Right forelimb (tissue), 1 donor: ENCODE data around the gene NRIP1.

Source experiments
- DNase-seq: peaks from one replicate; pipeline ENCODE4 v3.0.0-alpha.2; 2018

NRIP1 gene

DNA sequence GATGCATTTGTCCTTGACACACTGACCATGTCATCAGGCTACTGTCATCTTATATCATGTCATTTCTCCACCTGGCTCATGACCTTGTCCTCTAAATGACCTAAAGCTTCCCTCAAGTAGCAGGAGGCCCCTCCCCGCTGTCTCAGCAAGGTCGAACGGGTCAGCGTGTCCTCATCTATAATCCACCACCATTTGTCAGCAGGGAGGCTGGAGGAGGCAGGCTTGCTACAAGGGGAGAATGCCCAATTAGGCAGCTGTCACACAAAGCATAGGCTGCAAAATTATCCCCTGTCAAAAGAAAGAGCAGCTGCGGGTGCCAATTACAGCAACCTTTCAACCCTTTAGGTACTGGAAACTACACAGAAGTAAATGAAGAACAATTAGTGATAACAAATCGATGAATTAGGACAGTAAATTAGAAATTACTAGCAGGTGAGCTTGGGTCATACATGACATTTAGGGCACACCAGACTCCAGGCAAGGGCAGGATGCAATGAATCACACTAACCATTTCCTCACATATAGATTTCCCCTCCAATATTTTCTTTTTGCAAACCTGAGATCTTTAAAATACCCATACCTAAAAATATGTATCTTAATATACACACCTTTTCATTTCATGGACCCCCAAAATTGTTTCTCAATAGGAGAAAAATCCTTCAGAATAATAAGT is 61.2 kb downstream of the NRIP1 start:
- DNase-seq: peak; percentile 50

DNA sequence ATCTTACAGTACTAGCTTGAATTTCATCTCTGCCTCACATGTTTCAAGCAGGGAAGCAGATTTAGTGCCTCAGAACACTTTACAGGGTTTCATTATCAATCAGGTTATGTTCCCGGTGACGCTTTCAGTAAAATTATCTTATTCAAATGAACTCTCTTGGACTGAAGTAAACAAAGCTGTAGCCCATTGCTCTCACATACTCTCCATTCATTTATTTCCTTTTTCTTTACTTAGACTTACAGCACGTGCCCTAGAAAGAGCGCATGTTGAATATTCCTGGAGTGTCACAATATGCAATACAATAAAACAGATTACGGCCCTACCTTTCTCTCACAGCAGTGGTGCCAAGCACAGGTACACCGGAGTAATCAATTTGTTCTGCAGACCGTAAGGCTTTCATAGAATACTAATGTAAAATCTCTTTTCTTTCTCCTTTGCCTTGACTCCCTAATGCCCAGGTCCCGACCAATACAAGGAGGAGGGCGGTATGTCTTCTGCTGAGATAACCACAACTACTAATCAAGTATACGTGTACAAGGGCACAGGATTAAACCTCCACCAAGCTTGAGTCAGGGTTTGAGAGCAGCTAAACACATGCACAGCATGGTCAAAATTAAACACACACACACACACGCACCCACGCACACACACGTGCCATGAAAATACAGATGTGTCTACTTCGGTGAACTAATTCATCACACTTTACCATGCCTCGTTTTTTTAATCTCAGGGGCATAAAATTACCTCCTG is 62.8 kb downstream of the NRIP1 start:
- DNase-seq: no peak

DNA sequence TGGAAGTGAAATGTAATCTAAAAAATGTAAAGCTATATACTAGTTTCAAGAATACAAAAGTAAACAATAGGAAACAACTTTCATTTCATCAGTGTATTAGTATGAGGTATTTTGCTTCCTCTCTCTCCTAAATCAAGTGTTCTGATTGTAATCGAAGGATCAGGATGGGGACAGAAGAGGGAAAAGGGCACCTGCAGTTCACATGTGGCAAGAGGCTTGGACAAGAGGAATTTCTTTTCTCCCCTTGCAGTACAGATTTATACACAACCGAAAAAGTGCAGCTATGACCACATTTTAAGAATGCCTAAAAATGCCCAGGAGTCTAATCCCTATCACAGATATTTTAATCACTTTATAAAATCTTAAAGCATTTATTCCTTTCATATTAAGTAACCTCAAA is 63.7 kb downstream of the NRIP1 start:
- DNase-seq: no peak

DNA sequence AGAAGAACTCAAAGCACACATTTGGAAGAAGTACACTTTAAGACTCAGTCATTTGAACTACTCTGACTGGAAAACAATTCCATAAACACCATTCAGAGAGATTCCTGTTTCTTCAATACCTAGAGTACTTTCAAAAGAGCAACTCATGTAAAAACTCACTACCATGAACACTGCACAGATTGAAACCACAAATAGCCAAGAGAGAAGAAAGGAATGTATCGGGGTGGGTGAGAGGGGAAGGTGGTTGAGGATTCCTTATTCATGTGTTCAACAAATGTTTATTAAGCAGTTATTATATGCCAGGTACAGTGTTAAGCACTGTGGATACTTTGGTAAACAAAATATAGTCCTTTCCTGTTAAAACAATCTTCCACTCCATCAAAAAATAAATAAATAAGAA is 64.7 kb downstream of the NRIP1 start:
- no peak for DNase-seq

DNA sequence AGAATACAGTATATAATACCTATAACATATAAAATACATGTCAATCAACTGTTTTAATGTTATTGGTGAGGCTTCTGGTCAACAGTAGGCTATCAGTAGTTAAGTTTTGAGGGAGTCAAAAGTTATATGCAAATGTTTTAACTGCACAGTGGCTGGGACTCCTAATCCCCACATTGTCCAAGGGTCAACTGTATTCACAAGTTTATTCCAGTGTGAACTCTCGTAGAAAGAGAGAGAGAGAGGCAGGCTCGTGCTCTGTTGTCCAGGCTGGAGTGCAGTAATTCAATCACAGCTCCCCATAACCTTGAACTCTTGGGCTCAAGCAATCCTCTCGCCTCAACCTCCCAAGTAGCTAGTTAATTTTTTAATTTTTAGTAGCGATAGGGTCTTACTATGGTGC is 66.0 kb downstream of the NRIP1 start:
- DNase-seq: no peak

GRCh38 chr21:14998336-14998735 is 66.5 kb downstream of the NRIP1 start:
- DNase-seq: no peak

GRCh38 chr21:14995695-14996490 is 68.9 kb downstream of the NRIP1 start:
- DNase-seq: no peak

DNA sequence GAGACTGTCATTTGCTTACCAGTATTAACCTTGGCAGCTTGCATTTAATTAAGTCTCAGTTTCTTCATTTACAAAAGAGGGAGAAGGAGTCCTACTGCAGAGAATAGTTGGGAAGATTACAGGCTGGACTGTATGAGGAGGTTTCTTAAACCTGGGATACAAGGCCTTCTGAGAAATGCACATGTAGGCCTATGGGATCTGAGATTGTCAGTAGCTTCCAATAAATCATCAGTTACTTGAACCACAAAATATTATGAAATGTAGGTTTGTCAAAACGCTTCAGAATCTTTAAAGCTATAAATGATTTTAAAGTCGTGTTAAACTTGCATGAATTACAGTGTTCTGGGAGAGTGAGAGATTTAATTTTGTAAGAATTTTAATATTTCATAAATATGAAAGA is 69.6 kb downstream of the NRIP1 start:
- DNase-seq: no peak

DNA sequence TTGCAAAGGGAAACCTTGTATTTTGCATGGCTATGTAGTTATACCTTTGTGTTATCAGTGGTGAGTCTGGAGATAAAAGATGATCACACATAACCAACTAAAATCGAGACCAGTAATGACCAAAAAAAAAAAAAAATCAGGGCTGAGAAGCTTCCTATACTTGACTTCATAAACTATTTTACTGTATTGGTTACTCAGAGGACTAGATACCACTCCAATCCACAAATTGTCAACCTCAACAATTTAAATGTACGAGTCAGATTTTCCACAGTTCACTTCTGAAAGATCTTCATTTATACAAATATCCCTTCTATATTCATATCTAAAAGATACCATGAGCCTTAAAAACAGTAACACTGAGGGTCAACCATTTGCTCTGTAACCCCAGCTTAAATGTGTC is 71.7 kb downstream of the NRIP1 start:
- DNase-seq: no peak

- no peak for DNase-seq
Measured at GRCh38 chr21:14991957-14992356, 72.8 kb downstream of the NRIP1 start.

DNA sequence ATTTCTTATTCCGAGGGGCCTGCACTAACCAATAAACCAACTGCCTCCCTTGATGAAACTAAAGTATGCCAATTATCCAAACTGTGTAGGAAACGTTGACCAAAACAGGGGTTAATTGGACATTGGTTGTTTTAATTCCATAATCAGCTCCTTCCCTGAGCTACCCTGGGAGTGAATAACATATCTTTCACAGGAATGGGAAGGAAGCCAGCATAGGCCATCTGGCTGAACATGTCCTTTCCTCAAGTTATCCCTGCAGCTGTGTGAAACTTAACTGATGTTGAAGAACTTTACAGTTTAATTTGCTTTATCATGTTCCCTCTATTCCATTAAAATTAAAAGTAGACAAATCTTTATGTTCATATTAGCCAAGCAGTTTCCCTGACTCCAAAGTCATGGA is 75.4 kb downstream of the NRIP1 start:
- DNase-seq: no peak

GRCh38 chr21:14988760-14989159 is 76.0 kb downstream of the NRIP1 start:
- DNase-seq: no peak

DNA sequence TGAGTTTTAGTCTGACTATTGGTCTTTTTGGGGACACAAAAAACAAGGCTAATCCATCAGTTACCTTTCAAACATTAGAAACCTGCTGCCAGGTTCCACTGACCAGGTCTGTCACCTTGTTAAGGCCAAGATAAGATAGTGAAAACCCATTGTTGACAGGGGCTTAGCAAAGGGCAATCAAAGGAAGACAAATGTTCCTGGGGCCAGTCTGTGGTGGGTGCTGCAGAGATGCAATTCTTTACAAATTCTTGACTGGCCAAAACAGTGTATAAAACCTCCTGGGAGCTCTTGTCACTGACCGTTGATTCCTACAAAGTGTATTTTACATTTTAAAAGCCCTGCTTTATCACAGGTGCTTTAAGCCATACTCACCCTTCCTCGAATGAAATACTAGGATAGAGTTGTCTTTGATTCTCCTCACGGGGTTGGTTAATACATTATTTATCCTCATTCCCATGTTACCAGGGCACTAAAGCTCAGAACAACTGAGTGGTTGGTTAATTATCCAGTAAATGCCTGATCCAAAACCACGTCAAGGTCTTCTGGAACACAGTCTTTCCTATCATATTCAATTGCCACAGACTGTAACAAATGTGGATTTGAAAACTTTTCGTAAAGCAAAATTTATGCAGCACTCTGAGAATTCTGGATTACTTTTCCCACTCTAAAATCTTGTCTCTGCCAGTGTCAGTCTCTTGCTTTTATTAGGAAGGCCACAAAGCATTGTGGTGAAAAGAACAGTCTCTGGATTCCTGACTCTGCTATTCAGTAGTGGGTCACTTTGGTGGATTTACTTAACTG is 77.2 kb downstream of the NRIP1 start:
- no peak for DNase-seq

- DNase-seq: no peak
Measured at GRCh38 chr21:14985306-14985705, 79.5 kb downstream of the NRIP1 start.

DNA sequence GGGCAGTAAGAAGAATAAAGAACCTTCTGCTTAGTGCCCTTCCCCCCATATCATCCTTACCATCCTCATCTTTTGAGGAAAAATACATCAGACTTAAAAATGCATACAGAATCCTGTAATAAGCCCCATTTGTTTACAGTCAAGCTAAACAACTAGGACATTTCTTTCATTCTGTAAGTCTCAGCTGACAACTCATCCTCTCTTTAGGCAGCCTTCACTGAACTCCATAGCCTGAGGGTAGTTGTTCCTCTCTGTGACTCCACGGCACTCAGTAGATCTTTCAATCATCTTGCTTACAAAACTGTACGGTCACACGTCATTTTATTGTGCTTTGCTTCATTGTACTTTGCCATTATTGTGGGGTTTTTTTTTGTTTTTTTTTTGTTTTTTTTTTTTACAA is 82.5 kb downstream of the NRIP1 start:
- DNase-seq: no peak

DNA sequence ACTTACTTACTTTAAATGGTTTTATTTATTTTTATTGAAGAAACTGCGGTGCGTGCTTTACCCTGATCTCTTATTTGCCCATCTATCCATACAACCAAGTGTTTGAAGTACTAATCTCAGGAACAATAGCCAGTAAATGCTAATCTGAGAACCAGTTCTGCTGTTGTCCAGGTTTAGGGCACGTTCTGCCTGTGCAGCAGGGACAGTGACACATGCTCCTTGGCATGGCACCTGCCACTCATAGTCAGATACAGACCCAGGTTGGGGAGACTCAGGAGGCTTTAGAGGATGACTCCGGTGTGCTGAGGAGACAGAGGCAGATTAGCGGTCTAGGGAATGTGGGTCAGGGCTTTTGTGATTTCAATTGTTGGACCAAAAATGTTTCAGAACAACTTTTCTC is 83.6 kb downstream of the NRIP1 start:
- no peak for DNase-seq

DNA sequence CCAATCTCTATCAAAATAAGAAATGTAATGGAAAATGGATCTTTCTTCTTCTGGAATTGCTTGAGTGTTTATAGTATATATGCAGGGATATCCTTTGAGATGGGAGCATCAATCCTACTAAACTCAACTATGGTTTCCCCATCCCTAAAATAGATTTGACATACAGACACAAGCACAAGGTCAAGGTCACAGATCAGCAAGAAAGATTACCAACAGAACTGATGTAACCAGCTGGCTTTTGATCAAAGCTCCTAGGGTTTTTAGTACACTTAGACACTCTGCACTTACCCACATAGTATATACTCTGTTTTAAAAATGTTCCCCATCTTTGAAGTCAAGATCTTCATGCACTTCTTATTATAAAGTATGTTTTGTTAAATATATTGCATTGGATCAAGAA is 85.5 kb downstream of the NRIP1 start:
- DNase-seq: no peak

DNA sequence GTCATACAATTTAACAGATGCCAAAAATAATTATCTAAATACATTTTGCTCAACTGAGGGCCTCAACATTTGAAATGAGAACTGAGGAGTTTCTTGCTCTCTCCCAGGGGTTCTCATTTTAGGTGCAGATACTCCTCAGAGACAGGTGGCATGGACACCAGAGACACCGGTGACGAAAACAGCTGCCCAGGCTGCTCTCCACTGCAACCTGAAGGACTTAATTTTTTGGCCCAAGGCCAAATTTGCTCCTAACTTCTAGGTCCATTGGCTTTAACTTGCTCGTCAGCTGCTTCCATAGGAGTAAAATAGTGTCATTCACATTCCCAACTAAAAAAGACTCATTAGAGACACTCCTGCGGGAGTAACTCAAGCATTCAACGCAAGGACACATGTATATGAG is 87.0 kb downstream of the NRIP1 start:
- no peak for DNase-seq

DNA sequence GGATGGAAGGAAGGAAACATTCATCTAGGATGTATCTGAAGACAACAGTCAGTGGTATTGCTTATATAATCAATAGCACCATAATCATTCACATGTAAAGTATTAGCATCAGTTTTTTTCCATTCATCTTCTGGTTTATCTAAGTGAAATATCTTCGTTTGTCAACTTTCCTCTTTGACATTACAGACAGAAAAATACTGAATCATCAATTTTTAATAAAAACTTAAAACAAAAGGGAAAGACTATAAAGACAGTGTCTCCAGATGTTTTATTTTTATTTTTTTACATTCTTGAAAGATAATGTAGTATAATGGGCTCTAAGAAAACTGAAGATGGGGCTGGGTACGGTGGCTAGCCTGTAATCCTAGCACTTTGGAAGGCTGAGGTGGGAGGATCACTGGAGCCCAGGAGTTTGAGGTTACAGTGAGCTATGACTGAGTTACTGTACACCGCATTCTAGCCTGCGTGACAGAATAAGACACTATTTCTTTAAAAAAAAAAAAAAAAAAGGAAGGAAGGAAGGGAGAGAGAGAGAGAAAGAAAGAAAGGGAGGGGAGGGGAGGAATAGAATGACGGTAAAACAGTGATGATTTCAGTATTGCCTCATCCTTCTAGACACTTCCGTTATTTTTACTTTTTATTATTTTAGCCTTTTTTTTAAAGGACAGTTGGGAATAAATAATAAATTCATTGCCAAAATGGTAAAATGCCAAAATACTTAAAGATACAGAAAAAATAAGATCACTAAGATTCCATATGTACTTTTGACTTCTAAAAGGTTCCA is 89.5 kb downstream of the NRIP1 start:
- DNase-seq: no peak

DNA sequence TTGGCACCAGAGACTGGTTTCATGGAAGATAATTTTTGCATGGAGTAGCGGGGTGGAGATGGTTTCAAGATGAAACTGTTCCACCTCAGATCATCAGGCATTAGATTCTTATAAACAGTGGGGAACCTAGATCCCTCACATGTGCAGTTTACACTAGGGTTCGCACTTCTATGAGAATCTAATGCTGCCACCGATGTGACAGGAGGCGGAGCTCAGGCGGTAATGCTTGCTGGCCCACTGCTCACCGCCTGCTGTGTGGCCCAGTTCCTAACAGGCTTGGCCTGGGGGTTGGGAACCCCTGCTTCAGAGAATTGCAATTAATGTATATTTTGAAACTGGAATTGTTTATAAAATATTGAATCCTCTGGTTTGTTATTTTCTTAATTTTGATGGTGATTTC is 92.1 kb downstream of the NRIP1 start:
- no peak for DNase-seq

DNA sequence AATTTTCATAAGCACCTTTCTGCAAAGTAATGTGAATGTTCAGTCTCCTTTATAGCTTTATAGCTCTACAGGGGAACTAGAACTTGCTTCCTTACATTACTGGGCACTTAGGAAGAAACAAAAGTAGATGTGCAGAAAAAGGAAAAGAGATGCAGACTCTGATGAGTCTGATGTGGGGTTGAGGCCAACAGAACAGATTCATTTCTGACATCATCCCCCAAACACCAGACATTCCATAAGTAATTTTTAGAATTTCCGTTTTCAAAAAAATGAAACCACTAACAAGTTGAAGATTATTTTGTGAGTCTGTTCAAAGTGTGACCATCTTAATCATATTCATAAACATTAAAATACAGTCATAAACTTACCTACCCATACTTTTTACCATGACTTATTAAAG is 96.0 kb downstream of the NRIP1 start:
- DNase-seq: no peak

DNA sequence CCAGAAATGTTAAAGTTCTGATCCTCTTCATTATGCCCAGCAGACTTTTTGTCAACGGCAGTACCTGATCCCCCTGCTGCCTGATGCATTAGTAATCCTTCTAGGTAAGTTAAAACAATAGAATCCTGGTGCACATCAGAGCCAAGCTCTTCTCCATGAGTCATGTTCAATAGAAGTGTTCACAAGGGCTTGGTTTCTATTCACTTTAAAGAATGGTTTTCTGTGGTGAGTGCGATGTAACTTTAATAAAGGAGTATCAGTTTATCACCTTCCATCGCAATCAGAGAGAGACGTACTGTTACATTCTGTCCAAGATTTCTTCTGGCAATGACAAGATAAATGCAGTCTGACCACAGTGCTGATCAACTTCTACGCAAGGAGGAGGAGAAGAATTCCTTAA is 96.8 kb downstream of the NRIP1 start:
- DNase-seq: no peak
